ENCODE measurements around the gene C1QTNF6. TPM values are rescaled to one million over a fixed set of nuclear protein-coding genes. Genes with fewer than 3 reads are reported as not detected.

Gene C1QTNF6
- total and polyA plus RNA-seq, 2 of the 8 experiments (the other 6 are each of a cell fraction or from before 2014, with no cell fraction given): 3.1 to 6.5 TPM

GRCh38 chr22:37138849-37139561 is 49.0 kb downstream of the C1QTNF6 start:
- Histone ChIP-seq H3K18ac (ENCODE audit: extremely low read depth, low read length) (no peak overlapping the region), H3K23me2 (ENCODE audit: low read depth, low read length) (no peaks in the 10 kb centered on the region), H3K79me2 (ENCODE audit: control insufficient read depth in 1 of 2, insufficient read depth in 2 of 2, low read length in 2 of 2) (no peaks in the 10 kb centered on the region), H3K27me3 (replicated peaks in 1 of 4; ENCODE audit: control insufficient read depth in 3 of 4, extremely low read depth in 1 of 4, insufficient read depth in 3 of 4, low read length in 3 of 4) (no peaks in the 10 kb centered on the region; a peak in 1 of 7 replicates), H2BK20ac (ENCODE audit: low read length) (no peak overlapping the region), H3K4me3 (ENCODE audit: extremely low read depth in 1 of 4, insufficient read depth in 2 of 4, low read depth in 3 of 4, low read length in 4 of 4) (no peak overlapping the region), H3K14ac (ENCODE audit: insufficient read length) (no peak overlapping the region), H3K9me3 (ENCODE audit: insufficient read depth in 2 of 2, low read depth in 1 of 2, low read length in 1 of 2) (no peaks in the 10 kb centered on the region), H3K23ac (ENCODE audit: insufficient read length) (no peak overlapping the region), H4K8ac (ENCODE audit: extremely low read depth, insufficient read depth, low read length) (no peak overlapping the region), H3K27ac (ENCODE audit: low read depth, low read length) (no peak overlapping the region), H2BK12ac (ENCODE audit: low read depth, low read length) (0 out of 2 replicates have a peak overlapping the region, but pooled peaks have one; percentile 27), H3K4me2 (ENCODE audit: insufficient read depth in 1 of 2, low read depth in 2 of 2, low read length in 2 of 2) (no peak overlapping the region), H2AFZ (ENCODE audit: low read length) (no peak overlapping the region), H2AK5ac (ENCODE audit: low read depth, low read length) (no peak overlapping the region), H4K5ac (ENCODE audit: insufficient read length, low read depth, low read length) (no peak overlapping the region), H3K4me1 (replicated peaks in 1 of 4; ENCODE audit: control insufficient read depth in 3 of 4, insufficient read depth in 4 of 4, low read length in 3 of 4) (no peaks in the 10 kb centered on the region; a peak in 1 of 7 replicates), H3K4ac (replicated peaks; ENCODE audit: insufficient read length, low read depth, low read length) (no peak overlapping the region), H4K20me1 (replicated peaks in 1 of 2; ENCODE audit: control insufficient read depth in 1 of 2, insufficient read depth in 2 of 2, low read length in 2 of 2) (peaks cover 0 to 2% of the 10 kb centered on the region in 2 experiments), H4K91ac (replicated peaks; ENCODE audit: insufficient read length, low read length) (no peak overlapping the region), H3K36me3 (ENCODE audit: control insufficient read depth in 2 of 4, insufficient read depth in 4 of 4, low read length in 3 of 4) (no peaks in the 10 kb centered on the region), H3K79me1 (ENCODE audit: low read depth, low read length) (no peaks in the 10 kb centered on the region), H2BK5ac (ENCODE audit: low read depth, low read length) (no peak overlapping the region), H2BK15ac (ENCODE audit: low read length) (0 out of 2 replicates have a peak overlapping the region, but pooled peaks have one; percentile 10), H3K9ac (replicated peaks in 1 of 4; ENCODE audit: extremely low read depth in 1 of 4, low read depth in 3 of 4, low read length in 3 of 4) (no peak overlapping the region), H3K56ac (replicated peaks; ENCODE audit: insufficient read length, low read depth, low read length) (no peak overlapping the region), H2BK120ac (replicated peaks; ENCODE audit: low read depth, low read length) (no peak overlapping the region)
- FAIRE-seq (no peak), DNase-seq (ENCODE audit: low read depth in 1 of 2, low spot score in 2 of 2) (no peak)
- ChIA-PET POLR2A (ENCODE audit: partially characterized antibody) (no interaction called here), CTCF (ENCODE audit: partially characterized antibody) (interaction anchor here (0.9 to 4.1 kb wide), 8 partner anchors 11 to 57 kb away, joined by 3 to 20 read pairs (median 4); no protein-coding TSS in a partner anchor)
- TF ChIP-seq NRF1 (IDR thresholded peaks at IDR 0.05; ENCODE audit: low read depth, low read length) (no peak), PHF8 (conservative IDR thresholded peaks at IDR 0.05; ENCODE audit: low read depth, low read length) (no peak), SP1 (IDR thresholded peaks at IDR 0.05; ENCODE audit: low read depth, low read length) (no peak), KDM4A (IDR thresholded peaks at IDR 0.05; ENCODE audit: low read depth, low read length, severe bottlenecking) (no peak), TBP (IDR thresholded peaks at IDR 0.05; ENCODE audit: low read depth, low read length) (no peak), RXRA (IDR thresholded peaks at IDR 0.05; ENCODE audit: insufficient read depth, low read depth, low read length) (no peak)
- 83% methylated on average over 15 of the region's 16 CpGs; no CpG with 5 or more reads in 1 of the 2 experiments for WGBS, 2 experiments (ENCODE audit: extremely low coverage in 1 of 2, insufficient coverage in 1 of 2, insufficient read length in 1 of 2, insufficient replicate concordance in 2 of 2, low coverage in 1 of 2, low lambda C conversion rate in 2 of 2, missing lambda C conversion rate in 1 of 2)

Data from H1 (cell line).